MM.1S (cell line): ENCODE measurements around the gene TBR1.

Source experiments
- CTCF ChIP-seq: fragments of 300-600 bp; sonication (generic); IDR thresholded peaks from 2 replicates; pipeline ENCODE4 v1.5.1; 2016; ENCODE audit warnings: antibody characterized with exemption, low read length, mixed read lengths
- EZH2 ChIP-seq: fragments of 300-600 bp; sonication (generic); optimal IDR thresholded peaks from 2 replicates; pipeline ENCODE3; 2017; ENCODE audit warnings: low read depth, mild to moderate bottlenecking, antibody characterized with exemption, low read length, mixed read lengths

- no peak for TF ChIP-seq CTCF
- TF ChIP-seq EZH2, result no peak
These were observed 8.5 kb upstream of the TBR1 start for GRCh38 chr2:161407597-161407996.
